Measurements from ENCODE around the gene NUMBL.

Gene NUMBL

DNA sequence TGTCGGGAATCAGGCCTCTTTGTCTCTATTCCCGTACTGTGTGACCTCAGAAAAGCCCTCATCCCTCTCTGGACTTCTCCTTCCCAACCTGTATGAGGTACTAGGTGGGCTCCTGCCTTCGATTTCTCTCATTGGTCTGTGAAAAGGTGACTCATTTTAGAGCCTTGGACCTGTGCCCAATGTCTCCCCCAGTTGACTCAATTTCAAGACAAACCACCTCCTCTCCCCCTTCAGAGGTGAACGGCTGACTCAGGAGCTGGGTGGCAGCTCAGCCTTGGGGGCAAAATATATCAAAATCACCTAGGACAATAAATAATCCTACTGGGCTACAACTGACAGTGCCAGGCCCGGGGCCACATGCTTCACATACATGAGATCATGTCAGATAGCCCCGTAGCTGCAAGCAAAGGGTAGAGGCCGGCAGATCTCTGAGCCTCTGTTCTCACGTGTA, 25.6 kb upstream of the NUMBL start:
- DNase-seq (ENCODE audit: low read depth) = no peak

DNA sequence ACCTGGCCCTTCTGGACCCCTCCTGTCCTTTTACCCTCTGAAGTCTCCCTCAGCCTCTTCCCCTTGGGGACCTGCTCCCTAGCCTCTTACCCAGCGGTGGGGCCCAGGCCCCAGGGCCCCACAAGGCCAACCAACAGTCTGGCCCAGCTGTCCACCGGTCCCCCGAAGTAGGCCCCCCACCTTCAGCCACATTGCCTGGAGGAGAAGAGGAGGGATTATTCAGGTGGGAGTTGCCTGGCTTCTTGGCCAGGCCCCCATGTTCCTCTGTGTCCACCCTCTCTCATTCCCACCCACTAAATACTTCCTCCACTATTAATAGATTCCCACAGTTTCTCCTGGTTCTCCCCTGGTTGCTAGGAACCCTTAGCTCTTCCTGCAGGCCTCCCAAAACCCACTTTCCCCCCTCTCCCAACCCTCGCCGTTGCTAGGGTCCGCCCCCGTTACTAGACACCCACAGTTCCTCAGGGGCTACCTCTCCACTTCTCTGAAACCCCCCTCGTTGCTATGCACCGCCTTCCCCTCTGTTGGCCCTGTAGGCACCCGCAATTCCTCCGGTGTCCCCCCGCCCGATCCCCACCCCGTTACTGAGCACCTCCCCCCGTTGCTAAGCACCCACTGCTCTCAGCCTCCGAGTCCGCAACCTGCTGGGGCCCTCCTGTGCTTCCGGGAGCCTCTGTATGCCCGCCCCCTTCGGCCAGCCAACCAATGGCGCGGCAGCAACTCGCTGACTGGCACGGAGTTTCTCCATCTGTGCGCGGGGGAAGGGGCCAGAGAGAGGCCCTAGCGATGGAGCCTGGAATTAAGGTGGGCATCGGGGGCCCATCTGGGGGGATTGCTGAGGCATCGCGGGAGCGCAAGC, 24.2 kb upstream of the NUMBL start:
- DNase-seq (ENCODE audit: low read depth) = peak; percentile 82

DNA sequence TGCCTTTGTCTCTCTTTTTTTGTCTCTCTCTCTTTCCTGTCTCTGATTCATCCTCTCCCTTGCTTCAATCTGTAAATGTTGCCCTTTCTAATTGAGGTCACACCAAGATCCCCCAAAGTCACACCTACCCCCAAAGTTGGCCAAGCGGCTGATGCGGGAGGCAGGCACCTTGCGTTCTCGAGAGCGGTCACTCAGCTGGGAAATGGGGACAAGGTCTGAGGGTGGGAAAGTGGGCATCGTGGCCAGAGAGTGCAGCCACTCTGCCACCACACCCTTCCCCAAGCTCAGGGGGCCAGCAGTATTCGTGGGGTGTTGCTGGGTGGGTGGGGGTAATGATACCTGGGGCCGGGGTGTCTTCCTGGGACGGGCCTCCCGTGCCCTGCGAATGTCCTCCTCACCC, 23.5 kb upstream of the NUMBL start:
- no peak for DNase-seq (ENCODE audit: low read depth)

DNA sequence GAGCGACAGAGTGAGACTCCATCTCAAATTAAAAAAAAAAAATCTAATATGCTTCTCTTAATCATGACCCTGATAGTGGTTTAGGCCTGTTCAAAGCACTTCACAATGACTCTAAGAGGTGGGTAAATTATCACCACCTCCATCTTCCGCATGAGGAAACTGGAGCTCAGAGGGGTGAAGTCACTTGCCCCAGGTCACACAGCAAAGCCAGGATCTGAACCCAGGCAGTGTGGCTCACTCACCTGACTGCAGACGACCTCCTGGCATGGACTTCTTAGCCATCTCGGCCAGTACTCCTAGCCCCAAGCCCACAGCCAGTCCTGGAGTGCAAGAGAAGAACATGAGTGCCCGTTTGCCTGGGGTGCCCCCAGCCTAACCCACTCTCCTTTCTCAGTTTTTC, 19.4 kb upstream of the NUMBL start:
- DNase-seq (ENCODE audit: low read depth) = no peak

DNA sequence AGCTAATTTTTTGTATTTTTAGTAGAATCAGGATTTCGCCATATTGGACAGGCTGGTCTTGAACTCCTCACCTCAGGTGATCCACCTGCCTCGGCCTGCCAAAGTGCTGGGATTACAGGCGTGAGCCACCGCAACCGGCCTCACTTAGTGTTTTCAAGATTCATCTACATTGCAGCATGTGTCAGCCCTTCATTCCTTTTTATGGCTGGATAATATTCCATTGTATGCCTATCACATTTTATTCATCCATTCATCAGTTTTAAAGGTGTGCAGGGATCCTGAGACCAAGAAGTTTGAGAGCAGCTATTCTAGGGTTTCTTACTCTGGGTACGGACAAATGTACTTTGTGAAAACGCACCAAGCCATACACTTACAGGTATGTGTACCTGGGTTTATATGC, 17.2 kb upstream of the NUMBL start:
- no peak for DNase-seq (ENCODE audit: low read depth)

DNA sequence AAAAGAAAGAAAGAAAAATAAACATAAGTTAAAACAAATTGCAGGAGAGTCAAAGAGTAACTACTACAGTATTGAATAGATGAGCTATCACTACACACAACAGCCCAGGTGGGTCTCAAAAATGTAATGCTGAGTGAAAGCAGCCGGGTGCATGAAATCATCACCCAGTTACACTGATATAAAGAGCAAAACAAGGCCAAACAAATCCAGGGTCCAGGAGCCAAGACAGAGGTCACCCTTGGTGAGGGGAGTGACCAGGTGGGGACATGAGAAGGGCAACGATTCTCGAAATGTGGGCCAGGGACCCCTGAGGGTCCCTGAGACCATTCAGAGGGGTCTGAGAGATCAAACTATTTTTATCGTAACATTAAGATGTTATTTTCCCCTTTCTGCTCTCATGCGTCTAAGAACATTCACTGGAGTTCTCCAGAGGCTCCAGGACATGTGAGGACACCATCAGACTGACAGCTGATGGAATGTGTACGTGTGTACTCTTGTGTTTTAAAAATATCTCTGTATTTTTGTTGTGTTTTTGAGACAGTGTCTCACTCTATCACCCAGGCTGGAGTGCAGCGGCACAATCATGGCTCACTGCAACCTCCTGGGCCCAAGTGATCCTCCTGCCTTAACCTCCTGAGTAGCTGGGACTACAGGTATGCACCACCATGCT, 15.6 kb upstream of the NUMBL start:
- no peak for DNase-seq (ENCODE audit: low read depth)

DNA sequence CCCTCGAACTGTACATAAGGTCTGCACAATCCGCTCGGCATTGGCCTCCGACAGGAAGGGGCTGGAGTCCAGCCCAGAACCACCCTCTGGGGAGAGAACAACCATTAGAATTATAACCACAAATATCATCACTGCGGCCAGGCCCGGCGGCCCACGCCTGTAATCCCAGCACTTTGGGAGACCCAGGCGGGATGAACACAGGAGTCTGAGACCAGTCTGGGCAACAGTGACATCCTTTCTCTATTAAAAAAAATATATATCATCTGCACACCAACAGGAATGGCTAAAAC, 14.9 kb upstream of the NUMBL start:
- DNase-seq (ENCODE audit: low read depth) = no peak

DNA sequence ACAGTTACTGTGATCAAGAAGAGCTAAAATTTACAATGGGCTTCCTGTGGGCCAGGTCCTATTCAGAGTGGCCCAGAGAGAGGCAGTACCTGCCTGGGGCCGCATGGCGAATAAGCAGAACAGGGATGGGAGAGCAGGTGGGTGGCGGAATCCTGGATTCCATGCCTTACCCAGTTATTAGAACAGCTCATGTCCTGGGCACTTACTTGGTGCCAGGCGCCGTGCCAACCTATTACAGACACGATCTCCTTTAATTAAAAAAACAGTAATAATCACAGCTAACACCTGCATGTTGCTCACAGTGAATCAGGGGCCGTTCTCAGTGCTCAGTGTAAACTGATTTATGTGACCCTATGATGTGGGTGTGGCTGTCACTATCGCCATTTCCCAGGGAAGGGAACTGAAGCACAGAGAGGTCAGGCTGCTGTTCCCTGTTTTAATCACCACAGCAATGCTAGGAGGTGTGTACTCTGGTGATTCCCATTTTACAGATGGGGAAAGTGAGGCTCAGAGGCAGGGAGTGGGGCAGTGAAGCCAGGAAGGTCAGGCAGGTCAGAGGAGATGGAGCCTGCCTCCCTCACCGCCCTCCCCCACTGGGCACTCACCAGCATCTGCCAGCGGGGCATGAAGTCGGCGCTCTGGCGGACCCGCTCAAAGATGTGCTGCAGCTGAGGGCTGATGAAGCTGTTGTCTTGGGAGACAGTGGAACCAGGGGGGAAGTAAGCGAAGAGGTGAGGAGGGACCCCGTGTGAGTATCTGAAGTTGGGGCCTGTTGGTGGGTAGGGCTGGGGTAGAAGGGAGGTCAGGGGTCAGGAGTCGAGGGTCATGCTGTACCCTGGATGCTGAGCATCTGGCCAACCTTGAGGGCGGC, 14.3 kb upstream of the NUMBL start:
- no peak for DNase-seq (ENCODE audit: low read depth)

DNA sequence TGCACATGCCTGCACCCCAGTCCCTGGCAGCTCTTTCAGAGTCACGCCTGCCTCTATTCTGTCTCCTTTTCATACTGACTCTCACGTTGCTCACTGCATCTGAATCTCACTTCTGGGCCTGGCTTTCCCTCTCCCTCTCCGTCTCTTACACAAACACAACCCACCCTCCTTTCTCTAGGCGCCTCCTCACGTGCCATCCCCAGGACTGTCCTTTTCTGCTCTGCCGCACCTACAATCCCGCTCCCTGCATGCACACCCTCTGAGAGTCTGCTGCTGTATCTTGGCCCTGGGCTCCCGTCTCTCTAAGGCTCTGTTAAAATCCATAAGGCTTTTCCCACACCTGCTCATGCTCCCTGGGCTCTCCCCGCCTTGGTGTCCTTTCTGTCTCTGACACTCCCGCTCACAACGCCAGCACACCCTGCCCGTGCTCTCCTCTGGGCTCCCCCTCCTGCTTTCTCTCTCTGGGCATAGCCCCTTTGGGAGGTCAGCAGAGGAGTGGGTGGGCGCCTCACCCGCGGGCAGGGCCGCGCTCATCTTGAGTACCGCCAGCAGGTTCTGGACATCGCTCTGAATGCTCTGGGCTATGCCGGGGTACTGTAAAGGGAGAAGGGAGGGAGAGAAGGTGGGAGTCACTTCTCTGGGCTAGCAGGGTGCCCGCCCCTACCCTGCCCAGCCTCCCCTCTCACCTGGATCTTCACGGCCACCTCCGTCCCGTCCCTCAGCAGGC, 12.7 kb upstream of the NUMBL start:
- no peak for DNase-seq (ENCODE audit: low read depth)

DNA sequence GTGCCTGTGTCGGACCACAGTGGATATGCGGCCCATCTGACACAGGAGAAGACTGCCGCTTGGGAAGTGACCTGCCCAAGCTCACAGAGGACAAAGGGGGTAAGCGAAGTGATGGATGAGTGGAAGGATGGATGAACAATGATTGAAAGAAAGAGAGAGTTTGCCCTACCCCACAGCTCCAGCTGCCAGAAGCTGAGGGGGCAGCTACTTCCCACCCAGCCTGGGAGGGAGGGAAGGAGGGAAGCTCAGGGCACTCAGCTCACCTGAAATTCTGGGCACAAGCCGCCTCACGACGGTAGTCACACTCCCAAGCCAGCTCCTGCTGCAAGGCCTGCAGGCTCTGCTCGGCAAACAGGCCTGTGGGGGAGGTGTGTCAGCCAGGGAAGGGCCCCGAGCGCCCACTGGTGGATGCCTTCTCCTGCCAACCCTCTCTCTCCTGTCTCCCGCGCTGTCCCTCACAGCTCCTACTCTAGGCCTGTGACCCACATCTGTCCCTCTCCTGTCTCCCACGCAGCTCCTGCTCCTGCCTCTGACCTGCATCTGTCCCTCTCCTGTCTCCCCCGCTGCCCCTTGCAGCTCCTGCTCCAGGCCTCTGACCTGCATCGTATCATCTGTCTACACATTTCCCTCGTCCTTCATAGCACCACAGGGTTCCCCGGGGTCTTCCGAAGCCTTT, 12.0 kb upstream of the NUMBL start:
- no peak for DNase-seq (ENCODE audit: low read depth)

DNA sequence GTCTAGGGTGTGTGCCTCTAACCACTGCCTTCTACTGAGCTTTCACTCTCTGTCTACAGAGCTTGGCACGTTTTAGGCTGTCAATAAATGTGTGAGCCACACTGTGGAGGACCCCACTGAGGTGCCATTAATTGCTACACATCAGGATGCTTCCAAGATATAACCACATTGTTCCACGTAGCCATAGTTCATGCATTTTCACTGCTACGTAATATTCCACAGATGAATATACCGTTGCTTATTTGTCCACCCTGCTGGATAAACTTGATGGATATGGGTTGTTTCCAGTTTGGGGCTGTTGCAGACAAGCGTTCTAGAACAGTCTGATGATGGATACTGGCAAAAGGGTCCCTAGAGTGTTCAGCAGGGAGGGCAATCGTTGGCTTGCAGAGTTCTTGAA, 11.3 kb upstream of the NUMBL start:
- no peak for DNase-seq (ENCODE audit: low read depth)

DNA sequence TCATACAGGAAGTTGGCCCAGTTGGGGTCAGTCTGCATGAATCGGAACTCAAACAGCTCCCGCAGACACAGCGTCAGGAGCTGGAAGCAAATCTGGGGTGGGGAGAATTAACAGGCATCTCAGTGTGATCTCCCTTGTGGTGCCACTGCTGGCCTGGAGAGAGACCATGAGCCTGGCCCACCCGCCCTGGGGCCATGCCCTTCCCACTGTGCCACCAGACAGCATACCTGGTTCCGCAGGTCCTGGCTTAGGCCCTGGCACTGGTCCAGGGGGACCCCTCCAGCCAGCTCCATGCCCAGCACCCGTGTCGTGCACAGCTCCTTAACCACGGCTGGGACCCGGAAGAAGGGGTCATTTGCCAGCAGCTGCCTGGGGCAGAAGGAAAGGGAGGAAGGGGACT, 9.6 kb upstream of the NUMBL start:
- no peak for DNase-seq (ENCODE audit: low read depth)

DNA sequence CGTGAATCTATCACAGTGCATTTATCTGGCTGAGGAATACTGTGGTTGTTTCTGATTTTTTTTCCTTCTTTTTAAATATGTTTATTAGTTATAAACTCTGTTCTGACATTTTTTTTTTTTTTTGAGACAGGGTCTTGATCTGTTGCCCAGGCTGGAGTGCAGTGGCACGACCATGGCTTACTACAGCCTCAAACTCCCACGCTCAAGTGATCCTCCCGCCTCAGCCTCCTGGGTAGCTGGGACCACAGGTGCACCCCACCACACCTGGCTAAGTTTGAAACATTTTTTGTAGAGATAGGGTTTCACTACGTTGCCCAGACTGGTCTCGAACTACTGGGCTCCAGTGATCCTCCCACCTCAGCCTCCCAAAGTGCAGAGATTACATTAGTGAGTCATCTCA, 6.6 kb upstream of the NUMBL start:
- no peak for DNase-seq (ENCODE audit: low read depth)

DNA sequence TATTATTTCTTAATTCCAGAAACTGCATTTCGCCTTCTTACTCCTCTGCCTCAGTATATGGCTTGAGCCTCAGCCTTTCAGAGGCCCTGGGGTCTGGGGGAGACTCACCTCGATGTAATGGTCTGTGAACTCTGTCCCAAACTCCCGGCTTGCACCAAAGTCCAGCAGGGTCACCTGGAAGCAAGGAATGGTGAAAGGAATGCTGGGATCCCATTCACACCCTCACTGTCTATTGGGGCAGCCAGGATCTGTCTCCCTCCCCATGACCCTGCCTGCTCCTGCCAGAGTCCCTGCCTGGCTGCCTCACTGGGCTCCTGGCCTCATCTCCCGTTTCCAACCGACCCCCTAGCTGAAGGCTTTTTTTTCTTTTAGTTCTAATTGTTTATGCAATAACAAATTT, 5.4 kb upstream of the NUMBL start:
- DNase-seq (ENCODE audit: low read depth) = no peak

DNA sequence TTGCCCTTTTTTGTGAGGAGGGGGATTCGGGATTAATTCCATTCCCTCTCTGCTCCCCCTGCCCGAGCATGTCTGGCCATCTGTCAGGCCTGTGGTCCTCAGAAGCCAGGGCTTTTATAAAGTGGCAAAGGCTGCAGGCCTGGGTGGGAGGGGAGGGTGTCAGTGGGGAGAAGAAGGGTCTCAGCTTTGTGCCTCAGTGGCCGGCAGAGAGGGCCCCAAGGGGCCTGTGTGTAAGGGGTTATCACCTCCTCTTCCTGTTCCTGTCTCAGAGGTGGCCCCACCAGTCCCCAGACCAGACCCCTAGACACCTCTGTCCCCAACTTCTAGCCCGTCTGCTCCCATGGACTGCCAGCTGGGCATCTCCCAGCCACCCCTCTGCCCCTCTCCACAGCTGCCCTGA, 3.4 kb upstream of the NUMBL start:
- DNase-seq (ENCODE audit: low read depth) = no peak

DNA sequence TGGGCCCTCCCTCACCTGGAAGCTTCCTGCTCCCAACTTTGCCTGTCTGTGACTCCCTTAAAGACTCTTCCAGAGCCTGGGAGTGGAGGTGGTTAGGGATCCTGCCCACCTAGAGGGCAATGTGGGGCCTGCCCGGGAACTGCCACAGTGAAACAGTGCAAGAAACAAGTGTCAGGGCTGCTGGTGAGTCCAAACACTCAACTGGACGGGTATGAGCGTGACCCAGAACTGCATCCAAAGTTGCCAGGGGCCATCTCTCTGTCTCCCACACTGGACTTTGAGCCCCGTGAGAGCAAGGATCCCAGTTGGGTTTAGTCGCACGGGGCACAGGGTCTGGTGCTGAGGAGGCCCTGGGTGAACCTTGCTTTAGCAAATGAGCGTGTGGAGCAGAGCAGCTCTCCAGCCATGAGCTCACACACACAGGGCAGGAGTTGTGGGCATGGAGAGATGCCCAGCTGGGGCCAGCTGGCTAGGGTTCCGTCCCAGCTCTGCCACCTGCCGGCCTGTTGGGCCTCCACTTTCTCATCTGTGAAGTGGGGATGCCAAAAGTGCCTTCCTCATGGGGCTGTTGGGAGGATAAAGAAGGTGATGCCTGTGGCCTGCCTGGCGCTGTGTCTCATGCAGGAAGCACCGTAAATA, 2.8 kb upstream of the NUMBL start:
- no peak for DNase-seq (ENCODE audit: low read depth)

DNA sequence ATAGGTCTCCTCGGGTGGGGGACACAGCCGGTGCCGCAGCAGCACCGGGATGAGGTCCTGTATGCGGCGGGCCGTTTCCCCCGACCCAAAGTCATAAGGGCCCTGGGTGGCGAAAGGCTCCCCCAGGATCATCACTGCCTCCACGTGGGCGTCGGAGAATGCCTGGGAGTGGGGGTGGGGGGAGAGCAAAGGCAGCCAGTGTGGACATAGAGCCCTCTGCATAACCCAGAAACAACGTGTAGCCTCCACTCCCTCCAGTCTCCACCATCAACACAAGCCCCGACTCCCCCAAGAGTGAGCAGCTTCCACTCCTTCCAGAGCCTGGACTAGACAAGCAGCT, 1.7 kb upstream of the NUMBL start:
- DNase-seq (ENCODE audit: low read depth) = no peak

DNA sequence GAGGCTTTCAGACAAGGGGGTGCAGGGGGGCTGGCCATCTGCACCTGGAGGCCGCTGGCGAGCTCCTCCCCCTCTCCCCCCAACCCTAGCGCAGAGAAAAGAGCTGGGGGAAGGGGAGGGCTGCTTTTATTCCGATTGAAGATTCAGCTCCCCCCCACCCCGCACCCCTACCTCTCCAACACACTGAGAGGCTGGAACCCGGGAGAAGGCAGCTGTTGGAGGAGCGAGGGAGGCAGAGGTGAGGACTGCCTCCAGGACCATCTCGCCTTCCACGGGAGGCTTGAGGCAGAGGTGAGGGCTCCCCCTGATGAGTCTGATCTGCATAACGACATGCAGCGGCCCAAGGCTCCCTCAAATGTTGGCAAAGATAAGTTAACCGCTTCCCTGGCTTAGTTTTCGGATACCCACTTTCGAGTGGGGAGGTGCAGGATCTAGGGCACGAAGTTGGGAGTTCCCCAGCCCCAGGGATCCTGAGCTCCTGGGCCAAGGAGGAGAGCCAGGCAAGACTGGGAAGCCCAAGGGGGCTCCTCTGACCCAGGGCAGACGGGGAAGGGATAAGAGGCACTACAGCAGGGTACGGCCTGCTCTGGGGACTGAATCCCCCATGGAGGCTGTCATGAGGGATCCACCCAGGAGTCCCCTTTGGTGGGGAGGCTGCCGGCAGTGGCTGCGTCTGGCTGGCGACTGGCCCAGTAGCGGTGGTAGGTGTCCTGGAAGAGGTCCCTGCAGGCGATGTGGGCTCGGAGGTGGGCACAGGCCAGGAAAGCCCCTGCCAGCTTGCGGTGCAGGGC, 1.2 kb upstream of the NUMBL start:
- no peak for DNase-seq (ENCODE audit: low read depth)

DNA sequence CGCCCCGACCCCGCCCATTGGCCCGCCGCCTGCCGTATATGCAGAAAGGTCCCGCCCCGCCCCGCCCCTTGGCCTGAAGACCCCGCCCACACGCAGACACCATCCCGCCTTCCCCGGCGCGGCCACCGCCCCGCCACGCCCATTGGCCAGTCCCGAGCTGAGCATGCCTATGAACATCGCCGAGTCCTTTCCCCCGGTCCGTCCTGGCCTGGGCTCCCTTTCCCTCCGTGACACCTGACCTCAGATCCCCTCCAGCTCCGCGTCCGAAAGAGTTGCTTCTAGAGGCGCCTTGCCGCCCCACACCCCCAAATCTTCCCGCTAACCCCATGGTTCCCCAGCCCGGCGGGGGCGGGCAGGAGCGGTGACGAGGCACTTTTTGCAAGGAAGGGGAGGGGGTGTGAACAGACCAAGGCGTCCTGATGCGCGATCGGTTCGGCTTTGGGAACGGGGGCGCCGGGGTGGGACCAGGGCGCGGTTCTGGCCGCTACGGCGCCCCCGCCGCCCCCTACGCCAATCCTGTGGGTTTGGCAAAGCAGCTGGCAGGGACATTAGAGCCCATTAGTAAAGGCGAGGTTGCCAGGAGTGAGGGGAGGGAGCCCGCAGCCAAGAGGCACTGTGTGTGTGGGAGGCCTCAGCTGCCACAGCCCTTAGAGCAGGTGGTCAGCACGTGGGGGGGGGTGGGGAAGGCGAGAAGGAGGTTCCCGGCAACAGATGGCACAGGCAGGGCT, 406 bp upstream of the NUMBL start:
- peak; percentile 80 for DNase-seq (ENCODE audit: low read depth)
